Measurements from ENCODE around the gene EME2.

GRCh38 chr16:1788095-1788707 is 15.6 kb downstream of the EME2 start:
- no peak for TF ChIP-seq CEBPB (IDR thresholded peaks at IDR 0.05; ENCODE audit: low read depth)
- no peak for TF ChIP-seq CTCF (IDR thresholded peaks at IDR 0.05 in 2 of 3, conservative IDR thresholded peaks at IDR 0.05 in 1 of 3; ENCODE audit: borderline replicate concordance in 1 of 3, insufficient read depth in 1 of 3, low read depth in 2 of 3, low read length in 2 of 3)
- no peak for TF ChIP-seq REST (IDR thresholded peaks at IDR 0.05; ENCODE audit: low read depth)
- no peak for TF ChIP-seq SRF (IDR thresholded peaks at IDR 0.05; ENCODE audit: low read depth)
- no peak for TF ChIP-seq SIN3A (IDR thresholded peaks at IDR 0.05; ENCODE audit: low read depth)
- no peak for TF ChIP-seq MAX (IDR thresholded peaks at IDR 0.05)
- TF ChIP-seq POLR2A (IDR thresholded peaks at IDR 0.05; ENCODE audit: borderline replicate concordance, extremely low read depth, insufficient read depth, insufficient read length): no peak
- TF ChIP-seq ATF3 (IDR thresholded peaks at IDR 0.05): no peak
- TF ChIP-seq EZH2phosphoT487 (IDR thresholded peaks at IDR 0.05; ENCODE audit: borderline replicate concordance): no peak
- TF ChIP-seq JUND (IDR thresholded peaks at IDR 0.05): no peak
- TF ChIP-seq EZH2 (IDR thresholded peaks at IDR 0.05): no peak
- TF ChIP-seq POLR2AphosphoS5 (IDR thresholded peaks at IDR 0.05; ENCODE audit: low read depth, low read length): no peak
